ENCODE measurements around the gene HELZ.

DNA sequence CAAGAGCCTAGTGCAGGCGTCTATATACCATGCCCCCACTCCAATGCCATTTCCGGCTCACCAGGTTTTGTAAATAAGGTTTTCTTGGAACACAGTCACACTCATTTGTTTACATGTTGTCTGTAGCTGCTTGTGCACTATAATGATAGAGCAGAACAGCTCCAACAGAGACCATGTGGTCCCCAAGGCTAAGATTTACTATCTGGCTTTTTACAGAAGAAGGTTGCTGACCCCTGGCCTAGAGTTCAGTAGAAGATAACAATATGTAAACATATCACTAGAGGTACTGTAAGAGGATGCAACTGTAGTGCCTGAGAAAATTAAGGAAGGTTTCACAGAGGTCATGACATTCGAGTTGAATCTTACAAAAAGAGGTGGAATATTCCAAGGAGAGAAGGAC, 134.4 kb downstream of the HELZ start:
- TF ChIP-seq YY1 (IDR thresholded peaks at IDR 0.05; ENCODE audit: insufficient read depth, insufficient read length) (no peak), SUZ12 (IDR thresholded peaks at IDR 0.05; ENCODE audit: extremely low read depth, insufficient read depth, insufficient read length) (no peak), ZNF274 (IDR thresholded peaks at IDR 0.05; ENCODE audit: low read depth, low read length) (no peak)

Measured in NT2/D1 (cell line).